Large intestine (tissue), 3 donors: ENCODE results near the gene PRRG3. TPM values are rescaled to one million over a fixed set of nuclear protein-coding genes. Genes with fewer than 3 reads are reported as not detected.

Experiments
- DNase-seq, 2 donors: peaks; one replicate each; pipeline versions ENCODE4 v3.0.0 to v3.0.0-alpha.2; 2013
- H3K27ac ChIP-seq: one replicate; pipeline ENCODE4 v1.5.1; 2013; ENCODE audit warnings: low read length
- H3K27me3 ChIP-seq: 2 replicates; pipeline ENCODE4 v1.6.1; 2013; ENCODE audit warnings: low read length; ENCODE audit not compliant: control insufficient read depth, insufficient read depth
- H3K36me3 ChIP-seq: 2 replicates; pipeline ENCODE4 v1.6.1; 2013; ENCODE audit warnings: low read length; ENCODE audit not compliant: control insufficient read depth, insufficient read depth
- H3K4me1 ChIP-seq: one replicate; pipeline ENCODE4 v1.6.1; 2013; ENCODE audit warnings: low read length; ENCODE audit not compliant: control insufficient read depth, insufficient read depth
- H3K4me3 ChIP-seq: one replicate; pipeline ENCODE4 v1.5.1; 2013; ENCODE audit warnings: low read length
- H3K9me3 ChIP-seq: one replicate; pipeline ENCODE4 v1.6.1; 2013; ENCODE audit warnings: mild to moderate bottlenecking, low read depth, low read length, moderate library complexity; ENCODE audit not compliant: control insufficient read depth
- WGBS: methylation state at CpG from one replicate; pipeline ENCODE4 v1.1.5; 2013; ENCODE audit warnings: low lambda C conversion rate; ENCODE audit not compliant: insufficient coverage; 5-methylcytosine and 5-hydroxymethylcytosine counted together
- polyA plus RNA-seq: library from polyadenylated mRNA; unstranded; fragments of 120-200 nt; gene quantifications from one replicate; pipeline ENCODE4 v1.2.1, GENCODE V29; 2013

The PRRG3 gene
- polyA plus RNA-seq, 1 donor = 2.1 TPM

DNA sequence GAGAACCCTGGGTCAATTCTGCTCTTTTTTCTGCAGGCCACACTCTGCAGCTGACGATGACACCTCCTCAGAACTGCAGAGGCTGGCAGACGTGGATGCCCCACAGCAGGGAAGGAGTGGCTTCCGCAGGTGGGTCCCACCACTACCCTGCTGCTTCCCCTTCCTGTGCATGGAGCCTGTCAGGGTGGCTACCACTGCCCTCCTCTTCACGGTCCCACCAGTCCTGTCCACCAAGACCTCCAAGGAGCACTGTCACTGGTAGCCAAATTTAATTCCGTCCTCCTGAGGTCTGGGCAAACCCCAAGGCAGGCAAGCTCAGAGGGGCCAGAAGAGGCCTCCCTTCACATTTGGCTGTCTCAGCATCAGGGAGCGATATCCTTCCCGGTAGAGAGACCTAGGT, 43.5 kb downstream of the PRRG3 start:
- no peak overlapping the region for H3K27ac ChIP-seq
- H3K4me3 ChIP-seq = no peak overlapping the region
- H3K36me3 ChIP-seq = no peaks in the 10 kb centered on the region
- DNase-seq = no peak
- H3K9me3 ChIP-seq = no peaks in the 10 kb centered on the region
- H3K4me1 ChIP-seq = no peaks in the 10 kb centered on the region
- no peaks in the 10 kb centered on the region for H3K27me3 ChIP-seq
- WGBS = no CpG with 5 or more reads among the region's 7 CpGs

DNA sequence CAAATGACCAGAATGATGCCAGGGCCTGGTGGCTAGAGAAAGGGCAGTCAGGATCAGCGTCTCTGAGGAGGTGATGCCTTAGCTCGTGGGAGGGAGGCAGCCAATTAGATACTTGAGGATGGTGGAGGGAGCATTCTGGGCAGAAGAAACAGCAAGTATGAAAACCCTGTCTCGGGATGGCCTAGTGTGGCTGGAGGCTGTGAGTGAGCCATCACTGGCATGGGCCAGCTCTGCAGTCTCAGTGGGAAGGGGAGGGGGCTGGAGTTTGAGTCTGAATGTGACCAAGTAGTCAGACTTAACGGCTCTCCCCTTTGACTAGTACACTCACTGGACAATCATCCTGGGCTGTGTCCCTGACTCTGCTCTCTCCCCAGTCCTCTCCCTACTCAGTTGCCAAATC, 46.3 kb downstream of the PRRG3 start:
- H3K27ac ChIP-seq = no peak overlapping the region
- H3K9me3 ChIP-seq = no peaks in the 10 kb centered on the region
- no CpG with 5 or more reads among the region's 4 CpGs for WGBS
- H3K27me3 ChIP-seq = no peaks in the 10 kb centered on the region
- H3K4me3 ChIP-seq = no peak overlapping the region
- H3K4me1 ChIP-seq = no peaks in the 10 kb centered on the region
- DNase-seq = no peak
- no peaks in the 10 kb centered on the region for H3K36me3 ChIP-seq

DNA sequence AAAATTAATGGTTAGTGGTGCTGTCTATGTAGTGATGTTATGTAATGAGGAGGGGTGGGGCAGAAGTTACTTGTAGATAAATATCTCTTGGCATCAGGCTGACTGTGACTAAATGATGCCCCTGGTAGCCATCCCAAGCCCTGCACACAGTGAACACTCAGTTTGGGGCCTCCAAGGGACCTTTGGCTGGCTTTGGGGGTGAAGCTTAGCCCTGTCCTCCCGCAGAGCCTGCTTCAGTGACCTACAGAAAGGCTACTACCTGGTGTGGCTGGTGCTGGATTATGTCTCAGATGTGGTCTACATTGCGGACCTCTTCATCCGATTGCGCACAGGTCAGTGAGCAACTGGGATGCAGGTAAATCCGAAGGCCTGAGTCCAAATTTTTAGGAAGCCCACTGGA, 47.1 kb downstream of the PRRG3 start:
- whole genome bisulfite sequencing = no CpG with 5 or more reads among the region's 5 CpGs

DNA sequence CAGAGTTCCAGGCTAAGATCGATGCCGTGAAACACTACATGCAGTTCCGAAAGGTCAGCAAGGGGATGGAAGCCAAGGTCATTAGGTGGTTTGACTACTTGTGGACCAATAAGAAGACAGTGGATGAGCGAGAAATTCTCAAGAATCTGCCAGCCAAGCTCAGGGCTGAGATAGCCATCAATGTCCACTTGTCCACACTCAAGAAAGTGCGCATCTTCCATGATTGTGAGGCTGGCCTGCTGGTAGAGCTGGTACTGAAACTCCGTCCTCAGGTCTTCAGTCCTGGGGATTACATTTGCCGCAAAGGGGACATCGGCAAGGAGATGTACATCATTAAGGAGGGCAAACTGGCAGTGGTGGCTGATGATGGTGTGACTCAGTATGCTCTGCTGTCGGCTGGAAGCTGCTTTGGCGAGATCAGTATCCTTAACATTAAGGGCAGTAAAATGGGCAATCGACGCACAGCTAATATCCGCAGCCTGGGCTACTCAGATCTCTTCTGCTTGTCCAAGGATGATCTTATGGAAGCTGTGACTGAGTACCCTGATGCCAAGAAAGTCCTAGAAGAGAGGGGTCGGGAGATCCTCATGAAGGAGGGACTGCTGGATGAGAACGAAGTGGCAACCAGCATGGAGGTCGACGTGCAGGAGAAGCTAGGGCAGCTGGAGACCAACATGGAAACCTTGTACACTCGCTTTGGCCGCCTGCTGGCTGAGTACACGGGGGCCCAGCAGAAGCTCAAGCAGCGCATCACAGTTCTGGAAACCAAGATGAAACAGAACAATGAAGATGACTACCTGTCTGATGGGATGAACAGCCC, 48.6 kb downstream of the PRRG3 start:
- Histone ChIP-seq H3K27ac (no peak overlapping the region), H3K9me3 (no peaks in the 10 kb centered on the region), H3K4me1 (no peaks in the 10 kb centered on the region), H3K27me3 (no peaks in the 10 kb centered on the region), H3K36me3 (no peaks in the 10 kb centered on the region), H3K4me3 (no peak overlapping the region)
- no CpG with 5 or more reads among the region's 21 CpGs for WGBS
- no peak for DNase-seq

More for the DNA sequence above, 47.1 kb downstream of the PRRG3 start:
- Histone ChIP-seq H3K36me3 (no peaks in the 10 kb centered on the region), H3K27me3 (no peaks in the 10 kb centered on the region), H3K9me3 (no peaks in the 10 kb centered on the region), H3K4me3 (no peak overlapping the region), H3K27ac (no peak overlapping the region), H3K4me1 (no peaks in the 10 kb centered on the region)
- DNase-seq = no peak

DNA sequence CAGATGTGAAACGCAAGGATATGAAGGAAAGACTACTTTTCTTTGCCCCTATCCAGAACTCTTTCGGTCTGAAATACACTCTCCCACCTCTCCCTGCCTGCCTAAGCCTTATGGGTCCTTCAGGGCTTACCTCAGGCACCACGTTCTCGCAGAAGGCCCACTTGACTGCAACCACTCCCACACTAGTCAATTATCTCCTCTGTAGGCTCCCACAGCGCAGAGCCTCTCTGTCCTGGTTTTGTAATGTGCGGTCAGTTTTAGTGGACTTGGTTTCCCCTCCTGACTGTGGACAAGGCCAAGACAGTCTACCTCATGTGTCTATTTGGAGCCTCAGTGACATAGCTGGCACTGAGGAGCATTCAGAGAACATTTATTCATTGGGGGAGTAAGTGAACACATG, 50.4 kb downstream of the PRRG3 start:
- WGBS = no CpG with 5 or more reads among the region's 6 CpGs
- Histone ChIP-seq H3K27ac (no peak overlapping the region), H3K9me3 (no peaks in the 10 kb centered on the region), H3K4me1 (no peaks in the 10 kb centered on the region), H3K36me3 (no peaks in the 10 kb centered on the region), H3K27me3 (no peaks in the 10 kb centered on the region), H3K4me3 (no peak overlapping the region)
- DNase-seq = no peak

DNA sequence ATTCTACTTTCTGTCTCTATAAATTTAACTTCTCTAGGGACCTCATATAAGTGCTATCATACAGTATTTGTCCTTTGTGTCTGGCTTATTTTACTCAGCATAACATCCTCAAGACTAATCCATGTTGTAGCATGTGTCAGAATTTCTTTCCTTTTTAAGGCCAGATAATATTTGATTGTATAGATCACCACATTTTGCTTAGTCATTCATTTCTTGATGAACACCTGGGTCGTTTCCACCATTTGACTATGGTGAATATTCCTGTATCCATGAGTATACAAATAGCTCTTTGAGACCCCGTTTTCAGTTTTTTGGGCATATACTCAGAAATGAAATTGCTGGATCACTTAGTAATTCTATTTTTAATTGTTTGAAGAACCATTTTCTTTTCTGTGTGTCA, 51.2 kb downstream of the PRRG3 start:
- Histone ChIP-seq H3K27ac (no peak overlapping the region), H3K36me3 (no peaks in the 10 kb centered on the region), H3K4me1 (no peaks in the 10 kb centered on the region), H3K9me3 (no peaks in the 10 kb centered on the region), H3K27me3 (no peaks in the 10 kb centered on the region), H3K4me3 (no peak overlapping the region)
- DNase-seq = no peak
- no CpG with 5 or more reads among the region's 2 CpGs for WGBS

DNA sequence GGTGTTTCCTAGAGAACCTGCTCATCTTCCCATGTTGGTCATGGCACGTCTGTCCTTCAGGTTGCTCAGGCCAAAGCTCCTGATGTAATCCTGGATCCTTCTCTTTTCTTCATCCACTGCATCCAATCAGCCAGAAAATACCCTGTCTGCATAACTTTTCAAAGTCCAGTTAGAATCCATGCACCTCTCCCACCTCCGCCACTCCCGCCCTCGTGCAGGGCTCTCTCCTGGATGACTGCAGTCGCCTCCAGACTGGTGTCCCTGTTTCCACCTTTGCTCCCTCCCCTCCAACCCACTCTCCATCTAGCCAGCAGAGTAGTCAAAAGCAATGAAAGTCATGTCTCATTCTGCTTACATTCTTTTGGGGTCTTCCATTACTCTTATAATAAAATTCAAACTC, 55.3 kb downstream of the PRRG3 start:
- Histone ChIP-seq H3K9me3 (no peaks in the 10 kb centered on the region), H3K36me3 (no peaks in the 10 kb centered on the region), H3K4me1 (no peaks in the 10 kb centered on the region), H3K4me3 (no peak overlapping the region), H3K27me3 (no peaks in the 10 kb centered on the region), H3K27ac (no peak overlapping the region)
- no peak for DNase-seq
- WGBS = no CpG with 5 or more reads among the region's 5 CpGs

DNA sequence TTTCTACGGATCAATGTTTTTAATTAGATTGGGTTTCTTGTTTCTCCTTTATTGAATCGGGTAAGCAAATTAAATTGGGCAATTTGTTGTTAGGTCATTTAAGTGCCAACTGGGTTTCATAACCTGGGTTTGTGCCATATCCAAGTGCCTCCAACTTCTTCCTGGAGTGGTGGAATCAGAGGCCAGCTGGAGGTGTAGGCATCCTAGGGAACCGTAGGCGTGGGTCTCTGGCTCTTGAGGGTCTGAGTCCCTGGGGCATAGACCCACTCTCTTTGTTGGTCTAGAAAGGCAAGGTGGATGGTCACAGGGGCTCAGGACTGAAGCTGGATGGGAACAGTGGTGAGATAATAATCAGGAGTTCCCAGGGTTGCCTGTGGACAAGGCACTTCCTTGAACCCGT, 57.6 kb downstream of the PRRG3 start:
- H3K9me3 ChIP-seq = no peaks in the 10 kb centered on the region
- no CpG with 5 or more reads among the region's 5 CpGs for WGBS

DNA sequence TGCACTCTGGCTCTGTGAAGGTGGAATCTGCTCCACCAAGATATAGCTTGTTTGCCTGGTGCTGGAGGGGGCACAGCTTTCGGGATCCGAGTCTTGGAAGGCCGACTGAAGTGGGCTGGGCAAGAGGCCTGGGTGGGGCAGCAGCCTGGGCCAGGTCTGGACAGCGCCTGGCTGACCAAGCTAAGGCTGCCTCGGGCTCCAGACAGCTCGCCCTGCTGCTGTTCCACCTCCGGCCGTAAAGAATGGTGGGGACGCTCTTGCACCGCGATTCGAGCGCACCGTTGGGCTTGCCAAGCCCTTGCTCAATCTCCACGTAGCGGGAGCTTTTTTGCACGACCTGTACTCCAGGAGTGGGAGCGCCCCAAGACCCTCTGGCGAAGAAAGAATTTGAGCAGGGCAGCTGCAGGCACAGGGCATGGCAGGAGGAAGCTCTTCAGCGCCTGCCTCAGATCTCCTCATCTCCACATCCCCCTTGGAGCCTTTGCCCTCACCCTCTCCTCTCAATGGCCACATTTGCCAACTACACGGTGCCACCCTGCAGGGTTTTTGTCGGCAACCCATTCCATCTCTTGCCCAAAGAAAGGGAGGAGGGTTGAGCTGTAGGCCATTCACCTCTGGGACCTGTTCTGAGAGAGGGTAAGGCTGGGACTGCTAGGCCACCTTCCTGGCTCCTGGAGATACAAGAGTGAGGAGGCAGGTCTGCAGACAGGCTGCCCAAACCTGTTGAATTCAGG, 58.2 kb downstream of the PRRG3 start:
- no peak overlapping the region for H3K27ac ChIP-seq
- H3K4me3 ChIP-seq = no peak overlapping the region
- peak in 1 of 2 donors; percentile 9 for DNase-seq
- no peaks in the 10 kb centered on the region for H3K4me1 ChIP-seq
- no CpG with 5 or more reads among the region's 22 CpGs for WGBS
- H3K9me3 ChIP-seq = no peaks in the 10 kb centered on the region
- no peaks in the 10 kb centered on the region for H3K36me3 ChIP-seq
- H3K27me3 ChIP-seq = no peaks in the 10 kb centered on the region

More for the DNA sequence above, 57.6 kb downstream of the PRRG3 start:
- Histone ChIP-seq H3K27ac (no peak overlapping the region), H3K36me3 (no peaks in the 10 kb centered on the region), H3K4me3 (no peak overlapping the region), H3K27me3 (no peaks in the 10 kb centered on the region), H3K4me1 (no peaks in the 10 kb centered on the region)
- no peak for DNase-seq

DNA sequence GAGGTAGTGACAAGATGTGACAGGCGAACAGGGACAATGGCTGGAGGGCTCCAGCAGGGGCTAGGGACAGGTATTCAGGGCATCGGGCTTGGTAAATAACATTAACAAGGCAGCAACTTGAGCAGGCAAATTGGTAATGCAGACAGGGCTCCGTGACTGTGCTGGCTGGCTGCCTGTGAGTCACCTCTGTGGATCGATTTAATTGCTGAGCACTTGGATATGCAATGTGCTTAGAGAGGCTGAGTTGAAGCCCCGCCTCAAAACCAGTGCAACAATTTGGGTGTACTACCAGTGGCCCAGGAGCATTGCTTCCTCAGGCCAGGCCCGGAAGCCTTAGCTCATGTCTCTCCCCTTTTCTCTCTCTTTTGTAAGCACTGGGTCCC, 58.8 kb downstream of the PRRG3 start:
- Histone ChIP-seq H3K4me3 (no peak overlapping the region), H3K36me3 (no peaks in the 10 kb centered on the region), H3K9me3 (no peaks in the 10 kb centered on the region), H3K4me1 (no peaks in the 10 kb centered on the region), H3K27me3 (no peaks in the 10 kb centered on the region), H3K27ac (no peak overlapping the region)
- DNase-seq = no peak
- no CpG with 5 or more reads among the region's 6 CpGs for WGBS
